ENCODE measurements around the gene CLDN34.

CLDN34 gene

DNA sequence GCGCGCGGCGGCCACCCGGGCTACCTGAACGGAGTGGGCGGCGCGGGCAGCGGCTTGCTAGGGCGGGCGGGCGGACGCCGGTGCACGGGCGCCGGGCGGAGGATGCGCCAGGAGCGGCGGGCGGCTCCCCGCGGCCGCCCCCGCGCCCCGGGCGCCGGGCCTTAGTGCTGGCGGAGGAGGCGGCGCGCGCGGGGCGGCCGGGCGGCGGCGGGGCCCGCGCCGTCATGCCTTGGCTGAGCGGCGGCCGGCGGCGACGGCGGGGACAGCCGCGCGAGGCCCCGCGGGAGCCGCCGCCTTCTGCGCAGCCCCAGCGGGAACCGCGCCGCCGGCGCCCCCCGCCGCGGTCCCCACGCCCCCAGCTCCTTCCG is 48.2 kb downstream of the CLDN34 start:
- DNase-seq (ENCODE audit: low read depth in 1 of 2, low spot score in 1 of 2): no peak

DNA sequence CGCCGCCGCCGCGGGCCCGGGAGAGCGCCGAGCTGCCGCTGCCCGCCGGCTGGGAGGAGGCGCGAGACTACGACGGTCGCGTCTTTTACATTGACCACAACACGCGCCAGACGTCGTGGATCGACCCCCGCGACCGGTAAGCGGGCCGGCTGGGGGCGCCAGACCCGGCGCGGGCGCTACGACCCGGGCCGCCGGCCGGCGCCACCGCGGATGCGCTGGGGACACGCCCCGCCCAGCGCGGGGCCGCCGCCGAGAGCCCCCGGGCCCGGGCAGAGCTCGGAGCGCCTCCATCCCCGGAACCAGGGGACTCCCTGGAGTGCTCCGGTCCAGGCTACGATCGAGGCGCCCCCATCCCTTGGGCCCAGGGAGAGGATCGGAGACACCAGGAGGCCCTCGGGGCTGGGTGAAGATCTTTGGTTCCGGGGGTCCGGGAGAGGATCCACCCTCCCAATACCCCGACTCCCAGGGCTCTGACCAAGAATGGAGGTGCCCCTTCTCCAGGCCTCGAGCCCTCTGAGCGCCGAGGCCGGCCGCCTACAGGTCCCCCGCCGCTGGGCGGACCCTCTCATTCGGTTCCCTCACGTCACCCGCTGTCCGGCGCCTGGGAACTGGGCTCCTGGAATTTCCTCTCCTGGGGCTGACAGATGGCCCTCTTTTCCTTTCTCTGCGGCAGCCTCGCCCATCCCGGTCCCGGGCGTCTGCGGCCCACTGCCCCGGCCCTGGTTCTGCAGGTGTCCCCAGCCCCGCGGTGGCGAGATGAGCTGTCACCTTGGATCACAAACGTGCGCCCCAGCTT is 48.8 kb downstream of the CLDN34 start:
- no peak for DNase-seq (ENCODE audit: low read depth in 1 of 2, low spot score in 1 of 2)

DNA sequence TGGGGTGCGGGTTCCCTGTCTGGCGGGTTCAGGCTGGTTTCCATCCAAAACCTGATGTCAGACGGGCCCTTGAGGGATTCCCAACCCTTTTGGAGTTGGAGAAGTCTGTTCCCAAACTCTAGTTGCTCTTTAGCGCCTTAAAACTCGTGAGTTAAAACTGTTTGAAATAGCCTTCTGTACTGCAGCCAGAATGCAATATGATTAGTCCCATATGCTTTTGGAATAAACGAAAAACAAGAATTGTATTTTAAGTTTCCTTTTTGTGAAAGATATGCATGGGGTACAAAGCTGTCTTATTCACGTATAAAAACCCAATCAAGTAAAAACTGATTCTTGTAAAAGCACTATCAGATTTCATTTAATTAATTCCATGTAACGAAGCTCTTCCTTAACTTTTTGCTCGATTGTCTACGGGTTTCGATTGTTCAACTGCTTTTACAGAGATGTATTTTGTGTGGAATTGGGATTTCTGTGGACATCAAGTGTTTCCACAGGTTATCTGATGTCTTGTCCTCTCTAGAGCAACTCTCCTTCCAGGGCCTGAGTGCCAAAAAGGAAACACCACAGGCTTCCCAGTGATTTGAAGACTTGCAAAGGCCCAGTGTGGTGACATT is 49.5 kb downstream of the CLDN34 start:
- no peak for DNase-seq (ENCODE audit: low read depth in 1 of 2, low spot score in 1 of 2)

DNA sequence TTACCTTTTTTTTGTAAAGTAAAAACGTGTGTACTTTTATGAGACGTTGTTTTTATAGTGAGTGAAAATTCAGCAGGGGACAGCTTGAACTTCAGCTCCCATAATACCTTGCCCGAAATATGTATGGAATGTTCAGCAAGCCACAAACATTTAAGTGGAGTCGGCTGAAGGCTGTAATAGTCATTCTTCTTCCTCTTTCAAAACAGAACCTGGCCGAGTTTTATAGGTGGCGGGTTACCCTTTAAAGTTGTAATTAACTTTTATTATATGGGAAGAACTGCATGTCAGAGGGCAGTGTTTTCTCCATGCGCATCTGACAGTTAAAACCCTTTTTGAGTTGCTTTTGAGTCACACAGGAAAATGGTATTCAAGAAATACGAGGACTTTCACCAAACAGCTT is 50.7 kb downstream of the CLDN34 start:
- no peak for DNase-seq (ENCODE audit: low read depth in 1 of 2, low spot score in 1 of 2)
